GM19025 (cell line): ENCODE results near the gene MTF1.
"Not testable (repeated sequence)": the region's sequence is repeated elsewhere in the genome, so short reads cannot be mapped to it uniquely, and the experiment has no call there.

Experiments used
- ATAC-seq: cut with Tn5 transposase; IDR thresholded peaks from one replicate; pipeline ENCODE4 v1.9.1; 2021; ENCODE audit warnings: mild to moderate bottlenecking, low read depth, moderate library complexity; ENCODE audit not compliant: unreplicated experiment

MTF1 gene

DNA sequence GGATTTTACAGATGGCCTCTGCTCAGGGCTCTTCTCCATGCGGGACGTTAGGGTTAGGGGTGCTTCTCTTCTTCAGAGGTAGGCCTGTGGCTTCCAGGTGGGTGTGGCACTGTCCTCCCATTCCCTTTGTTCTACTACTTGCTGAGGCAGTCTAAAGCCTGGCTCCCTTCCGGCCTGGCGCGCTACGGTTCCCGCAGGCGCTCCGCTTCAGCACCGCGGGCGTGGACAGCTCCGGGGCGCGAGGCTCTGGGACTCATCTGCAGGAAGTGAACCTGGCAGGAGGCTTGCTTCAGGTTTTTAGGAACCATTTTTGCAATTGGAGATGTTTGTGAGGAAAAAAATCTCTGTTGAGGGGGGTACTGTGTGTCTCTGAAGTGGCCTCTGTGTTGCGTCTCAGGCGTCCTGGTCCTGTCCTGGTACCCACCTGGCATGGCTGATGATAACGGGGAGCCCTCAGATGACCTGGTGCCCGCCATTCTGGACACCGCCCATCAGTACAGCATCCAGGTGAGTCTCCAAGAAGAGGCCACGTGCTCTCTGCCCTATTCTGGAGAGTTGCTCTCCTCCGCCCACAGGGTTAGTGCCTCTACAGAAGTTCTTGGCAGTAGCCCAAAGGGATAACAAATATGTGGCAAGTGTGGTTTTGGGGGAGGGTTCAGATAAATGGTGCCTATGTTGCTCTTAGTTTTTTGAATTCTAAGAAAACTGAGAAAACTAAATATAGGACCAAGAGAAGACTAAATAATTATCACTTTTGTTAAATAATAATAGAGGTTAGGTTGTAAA, 63.9 kb downstream of the MTF1 start:
- no peak for ATAC-seq

- ATAC-seq = peak; percentile 29
Measured at GRCh38 chr1:37794372-37795339, 64.7 kb downstream of the MTF1 start.

- ATAC-seq = peak; percentile 56
Measured at GRCh38 chr1:37793773-37794371, 65.5 kb downstream of the MTF1 start, which contains the start of gene MANEAL. Gene MANEAL, plus strand, starts transcription at chr1:37793847. Its CDS starts 336 bp downstream, at chr1:37794183.

DNA sequence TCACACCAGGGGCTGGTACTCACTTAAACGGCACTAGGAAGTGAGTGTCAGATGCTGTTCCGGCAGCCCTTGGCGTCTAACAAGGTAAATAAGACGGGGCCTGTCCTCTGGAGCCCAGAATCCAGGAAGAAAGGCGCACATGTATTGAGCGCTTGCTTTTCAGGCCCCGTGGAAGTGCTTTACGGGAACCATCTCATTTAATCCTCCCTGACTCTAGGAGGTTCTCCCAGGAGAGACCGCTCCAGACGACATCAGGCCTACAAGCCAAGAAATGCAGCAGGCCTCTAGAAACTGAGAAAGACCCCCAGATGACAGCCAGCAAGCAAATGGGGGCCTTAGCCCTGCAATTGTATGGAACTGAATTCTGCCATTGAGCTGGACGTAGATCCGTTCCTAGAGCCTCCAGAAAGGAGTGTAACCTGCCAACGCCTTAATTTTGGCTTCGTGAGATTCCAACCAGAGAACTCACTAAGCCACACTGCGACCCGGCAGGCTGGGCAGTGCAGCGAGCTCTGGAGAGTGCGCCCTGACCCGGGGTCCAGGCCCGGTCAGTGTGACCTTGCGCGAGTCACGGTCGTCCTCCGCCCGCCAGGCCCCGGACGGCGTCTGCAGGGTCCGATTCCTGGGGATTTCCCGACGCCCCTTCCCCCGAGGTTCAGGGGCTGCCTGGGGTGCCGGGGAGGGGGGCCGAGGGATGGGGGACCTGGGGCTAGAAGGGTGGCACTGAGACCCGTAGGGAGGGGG, 66.3 kb downstream of the MTF1 start:
- ATAC-seq = no peak

GRCh38 chr1:37782491-37782890, 76.9 kb downstream of the MTF1 start:
- no peak for ATAC-seq

GRCh38 chr1:37778654-37779053, 80.7 kb downstream of the MTF1 start:
- no peak for ATAC-seq

GRCh38 chr1:37776946-37777516, 82.4 kb downstream of the MTF1 start:
- ATAC-seq = no peak

DNA sequence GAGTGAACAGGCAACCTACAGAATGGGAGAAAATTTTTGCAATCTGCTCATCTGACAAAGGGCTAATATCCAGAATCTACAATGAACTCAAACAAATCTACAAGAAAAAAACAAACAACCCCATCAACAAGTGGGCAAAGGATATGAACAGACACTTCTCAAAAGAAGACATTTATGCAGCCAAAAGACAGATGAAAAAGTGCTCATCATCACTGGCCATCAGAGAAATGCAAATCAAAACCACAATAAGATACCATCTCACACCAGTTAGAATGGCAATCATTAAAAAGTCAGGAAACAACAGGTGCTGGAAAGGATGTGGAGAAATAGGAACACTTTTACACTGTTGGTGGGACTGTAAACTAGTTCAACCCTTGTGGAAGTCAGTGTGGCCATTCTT, 88.0 kb downstream of the MTF1 start:
- ATAC-seq = not testable (repeated sequence)

GRCh38 chr1:37767488-37767887, 91.9 kb downstream of the MTF1 start:
- ATAC-seq = no peak

GRCh38 chr1:37765916-37766664, 93.3 kb downstream of the MTF1 start:
- no peak for ATAC-seq

- no peak for ATAC-seq
Measured at GRCh38 chr1:37764888-37765441, 94.4 kb downstream of the MTF1 start, which contains the start of gene EPHA10. Gene EPHA10, minus strand, starts transcription at chr1:37765120. Its CDS starts 54 bp downstream, at chr1:37765066.

DNA sequence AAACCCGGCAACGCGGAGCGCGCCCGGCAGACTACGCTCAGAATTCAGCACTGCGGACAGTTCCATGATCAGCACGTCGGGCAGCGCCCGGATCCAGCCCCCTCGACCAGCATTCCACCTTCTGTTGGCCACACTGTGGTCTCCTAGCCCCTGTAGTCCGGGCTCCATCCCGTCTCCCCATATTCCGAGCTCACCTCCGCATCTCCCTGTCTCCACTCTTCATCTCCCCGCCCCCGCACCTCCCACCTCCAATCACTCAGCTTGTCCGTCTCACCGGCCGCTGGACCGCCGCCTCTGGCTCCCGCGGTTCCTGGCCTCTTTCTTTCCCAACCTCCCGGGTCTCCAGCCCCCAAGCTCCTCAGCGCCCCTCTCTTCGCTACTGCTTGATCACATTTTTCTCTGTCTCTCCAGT, 95.0 kb downstream of the MTF1 start:
- ATAC-seq = no peak

DNA sequence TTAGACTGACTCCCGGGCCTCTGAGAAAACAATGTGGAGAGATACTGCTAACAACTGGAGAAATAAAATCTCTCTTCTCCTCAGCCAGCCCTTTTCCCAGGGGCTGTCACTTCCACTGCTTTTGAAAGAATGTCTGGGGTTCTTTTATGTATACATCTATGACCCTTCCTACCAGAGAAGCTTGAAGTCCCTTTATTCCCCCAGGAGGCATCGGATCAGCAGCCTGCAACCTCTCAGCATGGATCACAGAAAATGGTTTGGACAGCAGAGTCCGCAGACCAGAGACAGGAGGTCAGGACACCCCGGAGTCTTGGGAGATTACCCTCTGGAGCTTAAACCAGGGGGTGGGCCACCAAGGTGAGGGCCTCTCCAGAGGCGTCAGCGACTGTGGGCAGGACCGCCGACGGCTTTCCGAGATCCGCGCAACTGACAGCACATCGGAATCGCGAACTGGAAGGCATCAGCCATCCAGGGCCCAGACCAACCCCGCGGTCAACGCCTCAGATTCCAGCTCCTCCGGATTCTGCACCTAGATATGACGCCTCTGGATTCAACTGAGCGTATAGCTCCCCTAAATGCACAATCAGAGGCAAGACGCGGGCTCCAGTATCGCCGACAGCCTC, 95.5 kb downstream of the MTF1 start:
- no peak for ATAC-seq

- ATAC-seq = no peak
Measured at GRCh38 chr1:37762516-37762915, 96.9 kb downstream of the MTF1 start.

DNA sequence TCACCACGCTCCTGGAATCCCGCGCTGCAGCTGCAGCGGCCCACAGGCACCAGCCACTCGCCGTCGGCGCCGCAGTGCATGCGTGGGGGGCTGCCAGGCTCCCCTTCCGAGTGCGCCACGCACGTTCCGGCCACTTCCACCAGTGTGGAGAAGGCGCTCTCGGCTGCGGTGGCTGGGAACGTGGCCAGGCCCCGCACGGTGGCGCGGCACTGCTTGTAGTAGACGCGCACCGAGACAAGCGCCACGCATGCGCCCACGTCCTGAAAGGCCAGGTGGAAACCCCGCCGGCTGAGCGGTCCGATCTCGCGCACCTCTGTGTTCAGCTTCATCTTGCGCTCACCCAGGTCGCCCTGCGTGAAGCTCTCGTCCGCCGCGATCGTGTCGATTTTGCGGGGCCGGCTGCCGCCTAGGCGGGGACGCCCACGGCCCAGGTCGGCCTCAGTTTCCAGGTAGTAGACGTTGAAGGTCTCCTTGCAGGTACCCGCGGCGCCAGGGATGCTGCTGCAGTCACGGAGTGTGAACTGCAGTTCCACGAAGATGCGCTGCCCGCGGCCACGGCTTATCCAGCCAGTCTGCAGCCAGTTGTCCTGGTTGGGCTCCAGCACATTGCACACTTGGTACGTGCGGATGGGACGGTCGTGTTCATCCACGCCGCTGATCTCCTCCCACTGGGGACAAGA, 97.8 kb downstream of the MTF1 start:
- ATAC-seq = no peak
